Measurements from ENCODE around the gene AK2.
"Not testable (repeated sequence)": the region's sequence is repeated elsewhere in the genome, so short reads cannot be mapped to it uniquely, and the experiment has no call there.

AK2 gene

GRCh38 chr1:33025761-33026160, 10.9 kb downstream of the AK2 start:
- peaks cover 3% of the 10 kb centered on the region for H3K36me3 ChIP-seq (ENCODE audit: control insufficient read depth, insufficient read depth, low read length)
- no peak overlapping the region for H3K27ac ChIP-seq (ENCODE audit: low read depth, low read length)
- H3K4me1 ChIP-seq (ENCODE audit: control insufficient read depth, low read depth, low read length): peaks cover 6% of the 10 kb centered on the region
- H3K4me2 ChIP-seq (ENCODE audit: low read length): no peak overlapping the region
- H3K79me2 ChIP-seq (ENCODE audit: control insufficient read depth, insufficient read depth, low read length): peaks cover 34% of the 10 kb centered on the region
- H2BK15ac ChIP-seq (replicated peaks; ENCODE audit: low read depth): no peak overlapping the region
- H3K79me1 ChIP-seq (ENCODE audit: low read length): peaks cover 12% of the 10 kb centered on the region
- no peak overlapping the region for H3K4ac ChIP-seq (ENCODE audit: low read depth, low read length)
- no peak overlapping the region for H3K23ac ChIP-seq (ENCODE audit: low read length)
- H3K9ac ChIP-seq (ENCODE audit: low read length): no peak overlapping the region
- H3K56ac ChIP-seq (ENCODE audit: low read length): no peak overlapping the region
- H2BK120ac ChIP-seq (ENCODE audit: low read depth, low read length): no peak overlapping the region
- no peak overlapping the region for H3K4me3 ChIP-seq (ENCODE audit: low read length)
- no CpG with 5 or more reads among the region's 4 CpGs for WGBS (ENCODE audit: extremely low coverage, insufficient coverage, low lambda C conversion rate)
- H4K8ac ChIP-seq (ENCODE audit: low read depth, low read length): no peak overlapping the region
- no peak overlapping the region for H4K5ac ChIP-seq (ENCODE audit: low read length)
- no peak for DNase-seq
- no peaks in the 10 kb centered on the region for H3K27me3 ChIP-seq (ENCODE audit: insufficient read depth, low read length, poor library complexity)
- H2BK5ac ChIP-seq (ENCODE audit: low read length): no peak overlapping the region
- no peak overlapping the region for H2AK5ac ChIP-seq (ENCODE audit: low read length)
- H3K18ac ChIP-seq (ENCODE audit: low read length): no peak overlapping the region

- peaks cover 3% of the 10 kb centered on the region for H3K36me3 ChIP-seq (ENCODE audit: control insufficient read depth, insufficient read depth, low read length)
- no CpG with 5 or more reads among the region's 1 CpG for WGBS (ENCODE audit: extremely low coverage, insufficient coverage, low lambda C conversion rate)
Observed at GRCh38 chr1:33025180-33025569, 11.5 kb downstream of the AK2 start.

GRCh38 chr1:33024430-33025179, 12.1 kb downstream of the AK2 start:
- not testable (repeated sequence) for DNase-seq; H3K36me3 ChIP-seq (ENCODE audit: control insufficient read depth, insufficient read depth, low read length); H3K27me3 ChIP-seq (ENCODE audit: insufficient read depth, low read length, poor library complexity); H3K4me3 ChIP-seq (ENCODE audit: low read length); H3K27ac ChIP-seq (ENCODE audit: low read depth, low read length); H2BK120ac ChIP-seq (ENCODE audit: low read depth, low read length); H4K5ac ChIP-seq (ENCODE audit: low read length); H2BK15ac ChIP-seq (replicated peaks; ENCODE audit: low read depth); H3K4me2 ChIP-seq (ENCODE audit: low read length); H2AK5ac ChIP-seq (ENCODE audit: low read length); H3K18ac ChIP-seq (ENCODE audit: low read length); H2BK5ac ChIP-seq (ENCODE audit: low read length); H3K4me1 ChIP-seq (ENCODE audit: control insufficient read depth, low read depth, low read length); H4K8ac ChIP-seq (ENCODE audit: low read depth, low read length); H3K56ac ChIP-seq (ENCODE audit: low read length); H3K4ac ChIP-seq (ENCODE audit: low read depth, low read length); H3K79me1 ChIP-seq (ENCODE audit: low read length); H3K23ac ChIP-seq (ENCODE audit: low read length); H3K9ac ChIP-seq (ENCODE audit: low read length)
- H3K79me2 ChIP-seq (ENCODE audit: control insufficient read depth, insufficient read depth, low read length): peaks cover 23% of the 10 kb centered on the region
- no CpG with 5 or more reads among the region's 6 CpGs for WGBS (ENCODE audit: extremely low coverage, insufficient coverage, low lambda C conversion rate)

More at GRCh38 chr1:33025180-33025569, 11.5 kb downstream of the AK2 start:
- no peak overlapping the region for H3K27ac ChIP-seq (ENCODE audit: low read depth, low read length)
- H2BK15ac ChIP-seq (replicated peaks; ENCODE audit: low read depth): no peak overlapping the region
- H3K4me2 ChIP-seq (ENCODE audit: low read length): no peak overlapping the region
- no peak overlapping the region for H3K23ac ChIP-seq (ENCODE audit: low read length)
- no peak overlapping the region for H3K56ac ChIP-seq (ENCODE audit: low read length)
- no peak overlapping the region for H3K18ac ChIP-seq (ENCODE audit: low read length)
- no peak overlapping the region for H3K4me3 ChIP-seq (ENCODE audit: low read length)
- no peak overlapping the region for H2AK5ac ChIP-seq (ENCODE audit: low read length)
- peaks cover 12% of the 10 kb centered on the region for H3K79me1 ChIP-seq (ENCODE audit: low read length)
- H4K5ac ChIP-seq (ENCODE audit: low read length): no peak overlapping the region
- no peak overlapping the region for H4K8ac ChIP-seq (ENCODE audit: low read depth, low read length)
- DNase-seq: no peak
- no peak overlapping the region for H2BK5ac ChIP-seq (ENCODE audit: low read length)
- no peak overlapping the region for H2BK120ac ChIP-seq (ENCODE audit: low read depth, low read length)
- no peaks in the 10 kb centered on the region for H3K27me3 ChIP-seq (ENCODE audit: insufficient read depth, low read length, poor library complexity)
- H3K4me1 ChIP-seq (ENCODE audit: control insufficient read depth, low read depth, low read length): peaks cover 6% of the 10 kb centered on the region
- H3K79me2 ChIP-seq (ENCODE audit: control insufficient read depth, insufficient read depth, low read length): peaks cover 28% of the 10 kb centered on the region
- no peak overlapping the region for H3K9ac ChIP-seq (ENCODE audit: low read length)
- no peak overlapping the region for H3K4ac ChIP-seq (ENCODE audit: low read depth, low read length)

- H2AK5ac ChIP-seq (ENCODE audit: low read length): no peak overlapping the region
- no peak overlapping the region for H3K4me3 ChIP-seq (ENCODE audit: low read length)
- no peak overlapping the region for H3K56ac ChIP-seq (ENCODE audit: low read length)
- no peak overlapping the region for H3K23ac ChIP-seq (ENCODE audit: low read length)
- no peak overlapping the region for H3K4ac ChIP-seq (ENCODE audit: low read depth, low read length)
- H3K9ac ChIP-seq (ENCODE audit: low read length): no peak overlapping the region
- H3K27me3 ChIP-seq (ENCODE audit: insufficient read depth, low read length, poor library complexity): no peaks in the 10 kb centered on the region
- no peak for DNase-seq
- H2BK120ac ChIP-seq (ENCODE audit: low read depth, low read length): no peak overlapping the region
- no peaks in the 10 kb centered on the region for H3K4me1 ChIP-seq (ENCODE audit: control insufficient read depth, low read depth, low read length)
- H3K4me2 ChIP-seq (ENCODE audit: low read length): no peak overlapping the region
- peaks cover 4% of the 10 kb centered on the region for H3K79me1 ChIP-seq (ENCODE audit: low read length)
- no peak overlapping the region for H2BK5ac ChIP-seq (ENCODE audit: low read length)
- no peak overlapping the region for H3K27ac ChIP-seq (ENCODE audit: low read depth, low read length)
- H2BK15ac ChIP-seq (replicated peaks; ENCODE audit: low read depth): no peak overlapping the region
- peaks cover 9% of the 10 kb centered on the region for H3K79me2 ChIP-seq (ENCODE audit: control insufficient read depth, insufficient read depth, low read length)
- no peak overlapping the region for H3K18ac ChIP-seq (ENCODE audit: low read length)
- H4K8ac ChIP-seq (ENCODE audit: low read depth, low read length): no peak overlapping the region
- no peak overlapping the region for H4K5ac ChIP-seq (ENCODE audit: low read length)
- peaks cover 6% of the 10 kb centered on the region for H3K36me3 ChIP-seq (ENCODE audit: control insufficient read depth, insufficient read depth, low read length)
Observed at GRCh38 chr1:33022650-33023200, 14.0 kb downstream of the AK2 start.

DNA sequence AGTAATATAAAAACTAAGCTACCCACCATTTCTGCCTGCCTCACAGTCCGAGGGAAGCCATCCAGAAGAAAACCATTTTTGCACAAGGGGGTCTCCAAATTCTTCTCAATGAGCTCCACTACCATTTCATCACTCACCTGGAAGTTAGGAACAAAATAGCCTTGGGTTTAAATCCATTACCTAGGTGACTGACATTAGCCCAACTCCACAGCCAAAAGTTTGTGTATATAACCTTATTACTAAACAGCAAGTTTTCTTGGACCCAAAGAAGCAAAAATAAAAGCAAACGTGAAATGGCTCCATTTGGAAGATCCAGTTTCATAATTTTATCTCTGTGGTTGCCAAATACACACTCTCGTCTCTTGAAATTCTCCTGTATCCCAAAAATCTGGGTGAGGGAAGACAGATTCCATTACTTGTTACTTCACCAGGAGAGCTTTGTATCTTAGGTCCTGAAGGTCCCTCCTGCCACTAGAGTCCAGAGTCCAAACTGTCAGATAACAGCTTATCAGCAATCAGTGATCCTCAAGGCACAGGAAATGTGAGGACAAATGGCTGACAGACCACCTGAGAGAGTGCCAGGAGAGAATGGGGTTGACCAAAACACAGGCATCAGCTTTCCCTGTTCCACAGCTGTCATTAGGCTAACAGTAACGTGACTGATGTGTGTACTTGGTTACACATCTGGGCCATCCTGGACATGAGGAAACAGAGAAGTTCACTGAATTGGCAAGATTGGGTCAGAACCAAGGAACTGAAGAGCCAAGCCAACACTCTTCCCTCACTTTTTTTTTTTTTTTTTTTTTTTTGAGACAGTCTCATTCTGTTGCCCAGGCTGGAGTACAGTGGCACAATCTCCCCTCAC, 14.9 kb downstream of the AK2 start:
- Histone ChIP-seq H3K9ac (ENCODE audit: low read length) (no peak overlapping the region), H2BK120ac (ENCODE audit: low read depth, low read length) (no peak overlapping the region), H2AK5ac (ENCODE audit: low read length) (no peak overlapping the region), H3K36me3 (ENCODE audit: control insufficient read depth, insufficient read depth, low read length) (peaks cover 6% of the 10 kb centered on the region), H3K4me2 (ENCODE audit: low read length) (no peak overlapping the region), H4K8ac (ENCODE audit: low read depth, low read length) (no peak overlapping the region), H3K27ac (ENCODE audit: low read depth, low read length) (no peak overlapping the region), H4K5ac (ENCODE audit: low read length) (no peak overlapping the region), H3K4me1 (ENCODE audit: control insufficient read depth, low read depth, low read length) (no peaks in the 10 kb centered on the region), H3K27me3 (ENCODE audit: insufficient read depth, low read length, poor library complexity) (no peaks in the 10 kb centered on the region), H3K79me2 (ENCODE audit: control insufficient read depth, insufficient read depth, low read length) (peaks cover 8% of the 10 kb centered on the region), H3K18ac (ENCODE audit: low read length) (no peak overlapping the region), H2BK15ac (replicated peaks; ENCODE audit: low read depth) (no peak overlapping the region), H3K79me1 (ENCODE audit: low read length) (peaks cover 4% of the 10 kb centered on the region), H3K56ac (ENCODE audit: low read length) (no peak overlapping the region), H3K23ac (ENCODE audit: low read length) (no peak overlapping the region), H3K4me3 (ENCODE audit: low read length) (no peak overlapping the region), H2BK5ac (ENCODE audit: low read length) (no peak overlapping the region), H3K4ac (ENCODE audit: low read depth, low read length) (no peak overlapping the region)
- no CpG with 5 or more reads among the region's 4 CpGs for WGBS (ENCODE audit: extremely low coverage, insufficient coverage, low lambda C conversion rate)
- DNase-seq: peak; percentile 81

All from mesendoderm (in vitro differentiated cells).